GM19025 (cell line): ENCODE data around the gene USP17L15.
"Not testable (repeated sequence)": the region's sequence is repeated elsewhere in the genome, so short reads cannot be mapped to it uniquely, and the experiment has no call there.

Experiments
- ATAC-seq: cut with Tn5 transposase; IDR thresholded peaks from one replicate; pipeline ENCODE4 v1.9.1; 2021; ENCODE audit warnings: mild to moderate bottlenecking, low read depth, moderate library complexity; ENCODE audit not compliant: unreplicated experiment

Gene USP17L15

GRCh38 chr4:9234085-9234484 is at the start of gene USP17L15:
USP17L15 (plus strand) TSS chr4:9234385; CDS start chr4:9234385, 0 bp downstream.
- ATAC-seq = not testable (repeated sequence)

GRCh38 chr4:9210357-9210756 is 23.8 kb upstream of the USP17L15 start, which contains the start of gene USP17L10:
USP17L10 (plus strand) TSS chr4:9210657; CDS start chr4:9210657, 0 bp downstream.
- not testable (repeated sequence) for ATAC-seq

- ATAC-seq = not testable (repeated sequence)
These were observed 19.5 kb upstream of the USP17L15 start for GRCh38 chr4:9214701-9215100.

GRCh38 chr4:9215105-9215504 is 19.1 kb upstream of the USP17L15 start, which contains the start of gene USP17L11:
USP17L11 (plus strand) TSS chr4:9215405; CDS start chr4:9215405, 0 bp downstream.
- not testable (repeated sequence) for ATAC-seq

- ATAC-seq = not testable (repeated sequence)
These were observed 14.3 kb upstream of the USP17L15 start, which contains the start of gene USP17L12 for GRCh38 chr4:9219852-9220251. USP17L12 (plus strand) TSS chr4:9220152; CDS start chr4:9220152, 0 bp downstream.

- not testable (repeated sequence) for ATAC-seq
These were observed 9.6 kb upstream of the USP17L15 start, which contains the start of gene USP17L13 for GRCh38 chr4:9224596-9224995. USP17L13 (plus strand) TSS chr4:9224896; CDS start chr4:9224896, 0 bp downstream.

GRCh38 chr4:9230249-9230648 is 3.9 kb upstream of the USP17L15 start:
- not testable (repeated sequence) for ATAC-seq

GRCh38 chr4:9238461-9238860 is 4.3 kb downstream of the USP17L15 start:
- ATAC-seq = not testable (repeated sequence)

GRCh38 chr4:9243579-9243978 is 9.4 kb downstream of the USP17L15 start, which contains the start of gene USP17L17:
USP17L17 (plus strand) TSS chr4:9243879; CDS start chr4:9243879, 0 bp downstream.
- not testable (repeated sequence) for ATAC-seq

- ATAC-seq = not testable (repeated sequence)
These were observed 13.9 kb downstream of the USP17L15 start, which contains the start of gene USP17L18 for GRCh38 chr4:9247953-9248680. USP17L18 (plus strand) TSS chr4:9248630; CDS start chr4:9248630, 0 bp downstream.

GRCh38 chr4:9253078-9253477 is 18.9 kb downstream of the USP17L15 start, which contains the start of gene USP17L19:
USP17L19 (plus strand) TSS chr4:9253378; CDS start chr4:9253378, 0 bp downstream.
- not testable (repeated sequence) for ATAC-seq

- ATAC-seq = not testable (repeated sequence)
These were observed 23.6 kb downstream of the USP17L15 start, which contains the start of gene USP17L20 for GRCh38 chr4:9257824-9258223. USP17L20 (plus strand) TSS chr4:9258124; CDS start chr4:9258124, 0 bp downstream.

GRCh38 chr4:9262572-9262971 is 28.4 kb downstream of the USP17L15 start, which contains the start of gene USP17L21:
USP17L21 (plus strand) TSS chr4:9262872; CDS start chr4:9262872, 0 bp downstream.
- ATAC-seq = not testable (repeated sequence)

- not testable (repeated sequence) for ATAC-seq
These were observed 33.1 kb downstream of the USP17L15 start, which contains the start of gene USP17L22 for GRCh38 chr4:9267319-9267718. USP17L22 (plus strand) TSS chr4:9267619; CDS start chr4:9267619, 0 bp downstream.

GRCh38 chr4:9271719-9272118 is 37.5 kb downstream of the USP17L15 start:
- ATAC-seq = not testable (repeated sequence)
